PC-3 (cell line): ENCODE measurements around the gene MIPEP. TPM values are rescaled to one million over a fixed set of nuclear protein-coding genes. Genes with fewer than 3 reads are reported as not detected.

ENCODE experiments used
- ATAC-seq: fragments of 200-7000 bp; cut with Tn5 transposase; 2 replicates; pipeline ENCODE4 v1.9.1; 2020; ENCODE audit warnings: mild to moderate bottlenecking, moderate library complexity
- BruUV-seq: library from RNA; stranded (reverse); fragments of 400-500 nt; replicated peaks from 2 replicates; lab custom pipeline; 2021; lab: Mats Ljungman, UMichigan
- CTCF ChIA-PET: fragments of 300-600 bp; sonication (Branson Sonifier 250); formaldehyde crosslinking; loops from one replicate; lab custom pipeline; 2022; ENCODE audit warnings: antibody characterized with exemption; lab: Charles Lee
- POLR2A ChIA-PET: fragments of 300-600 bp; sonication (Branson Sonifier 250); formaldehyde crosslinking; loops from one replicate; lab custom pipeline; 2022; ENCODE audit warnings: antibody characterized with exemption; ENCODE audit not compliant: unreplicated experiment; lab: Charles Lee
- DNase-seq: peaks from one replicate; pipeline ENCODE4 v3.0.0-alpha.2; 2015
- H2AFZ ChIP-seq: fragments of 300-600 bp; sonication (generic); 2 replicates; pipeline ENCODE4 v1.6.0; 2016; ENCODE audit warnings: antibody characterized with exemption, low read length
- H3F3A ChIP-seq: fragments of 300-600 bp; sonication (generic); one replicate; pipeline ENCODE4 v1.6.0; 2017; ENCODE audit warnings: antibody characterized with exemption, low read length, control low read depth, mild to moderate bottlenecking; ENCODE audit not compliant: unreplicated experiment
- H3K27ac ChIP-seq: fragments of 300-600 bp; sonication (generic); 2 replicates; pipeline ENCODE4 v1.5.1; 2016; ENCODE audit warnings: mild to moderate bottlenecking, low read length
- H3K27me3 ChIP-seq: fragments of 300-600 bp; sonication (generic); 2 replicates; pipeline ENCODE4 v1.6.1; 2016; ENCODE audit warnings: low read length, mixed read lengths
- H3K36me3 ChIP-seq: fragments of 300-600 bp; sonication (generic); 2 replicates; pipeline ENCODE4 v1.6.1; 2016; ENCODE audit warnings: low read depth, mixed run types, low read length, mixed read lengths
- H3K4me1 ChIP-seq: fragments of 300-600 bp; sonication (generic); 2 replicates; pipeline ENCODE4 v1.5.1; 2016; ENCODE audit warnings: low read length; ENCODE audit not compliant: insufficient read depth
- H3K4me2 ChIP-seq: fragments of 300-600 bp; sonication (generic); 2 replicates; pipeline ENCODE4 v1.6.0; 2016; ENCODE audit warnings: low read length
- H3K4me3 ChIP-seq: fragments of 300-600 bp; sonication (generic); 2 replicates; pipeline ENCODE4 v1.5.1; 2016; ENCODE audit warnings: mild to moderate bottlenecking, low read length, mixed read lengths
- H3K79me2 ChIP-seq: fragments of 300-600 bp; sonication (generic); 2 replicates; pipeline ENCODE4 v1.6.1; 2017; ENCODE audit warnings: low read length, mixed read lengths
- H3K9ac ChIP-seq: fragments of 300-600 bp; sonication (generic); 2 replicates; pipeline ENCODE4 v1.6.0; 2016; ENCODE audit warnings: mild to moderate bottlenecking, low read length
- H3K9me2 ChIP-seq: fragments of 300-600 bp; sonication (generic); replicated peaks from 2 replicates; pipeline ENCODE4 v1.6.1; 2016; ENCODE audit warnings: mixed run types, low read length, mixed read lengths
- H3K9me3 ChIP-seq: fragments of 300-600 bp; sonication (generic); 2 replicates; pipeline ENCODE4 v1.6.1; 2016; ENCODE audit warnings: low read length, mixed read lengths
- H4K20me1 ChIP-seq: fragments of 300-600 bp; sonication (generic); 2 replicates; pipeline ENCODE4 v1.6.1; 2016; ENCODE audit warnings: low read length, mixed read lengths
- CTCF ChIP-seq: fragments of 300-600 bp; sonication (generic); conservative IDR thresholded peaks from 2 replicates; pipeline ENCODE4 v1.5.1; 2017; ENCODE audit warnings: antibody characterized with exemption, low read depth, mild to moderate bottlenecking, low read length
- EZH2 ChIP-seq: fragments of 300-600 bp; sonication (generic); IDR thresholded peaks from one replicate; pipeline ENCODE4 v1.6.1; 2017; ENCODE audit warnings: antibody characterized with exemption, mild to moderate bottlenecking, low read length; ENCODE audit not compliant: unreplicated experiment
- EZH2phosphoT487 ChIP-seq: fragments of 300-600 bp; sonication (generic); IDR thresholded peaks from 2 replicates; pipeline ENCODE4 v1.6.1; 2018; ENCODE audit warnings: mild to moderate bottlenecking, antibody characterized with exemption, low read length, borderline replicate concordance
- intact Hi-C: fragments of 100-400 bp; cut with micrococcal nuclease; formaldehyde crosslinking; loops from 2 replicates; pipeline ENCODE4 v1.9.0; 2023
- total RNA-seq: library from RNA; depleted of rRNA; stranded (reverse); fragments of >200 nt; gene quantifications from 2 replicates; pipeline ENCODE4 v1.2.3, GENCODE V29; 2014

MIPEP gene
- total RNA-seq, 1 experiment from 2014 or later, result 30.5 TPM

GRCh38 chr13:23855360-23855759 lies 33.8 kb downstream of the MIPEP start:
- CTCF ChIA-PET, result no interaction called here
- intact Hi-C loops, result no loop called here
- no peak overlapping the region for H3K27ac ChIP-seq
- H3K36me3 ChIP-seq, result peaks cover 11% of the 10 kb centered on the region
- H3K4me3 ChIP-seq, result no peak overlapping the region
- H3F3A ChIP-seq, result peaks cover 9% of the 10 kb centered on the region
- H3K4me2 ChIP-seq, result no peak overlapping the region
- TF ChIP-seq EZH2 (no peak), CTCF (no peak), EZH2phosphoT487 (no peak)
- no peak for ATAC-seq
- DNase-seq, result no peak
- H2AFZ ChIP-seq, result no peak overlapping the region
- H3K4me1 ChIP-seq, result peaks cover 36% of the 10 kb centered on the region
- POLR2A ChIA-PET, result no interaction called here
- BruUV-seq, result no TSS peak
- H3K79me2 ChIP-seq, result no peaks in the 10 kb centered on the region
- no peaks in the 10 kb centered on the region for H3K27me3 ChIP-seq
- H3K9me2 ChIP-seq, result no peaks in the 10 kb centered on the region
- no peaks in the 10 kb centered on the region for H3K9me3 ChIP-seq
- H4K20me1 ChIP-seq, result no peaks in the 10 kb centered on the region
- no peak overlapping the region for H3K9ac ChIP-seq

DNA sequence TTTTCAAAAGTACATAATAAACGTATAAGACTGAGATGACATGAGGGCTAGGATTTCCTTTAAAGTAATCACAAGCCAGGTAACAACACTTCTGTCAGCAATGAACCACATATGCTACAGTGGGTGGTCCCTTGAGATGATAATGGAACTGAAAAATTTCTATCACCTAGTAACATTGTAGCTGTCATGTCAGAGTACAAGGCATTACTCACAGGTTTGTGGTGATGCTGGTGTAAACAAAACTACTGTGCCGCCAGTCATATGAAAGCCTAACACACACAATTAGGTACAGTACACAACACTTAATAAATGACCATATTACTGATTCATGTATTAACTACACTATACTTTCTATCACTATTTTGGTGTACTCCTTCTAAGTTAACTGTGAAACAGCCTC lies 36.8 kb downstream of the MIPEP start:
- Histone ChIP-seq H3K4me2 (no peak overlapping the region), H2AFZ (no peak overlapping the region), H3F3A (no peaks in the 10 kb centered on the region), H3K27ac (no peak overlapping the region), H3K9me3 (no peaks in the 10 kb centered on the region), H4K20me1 (no peaks in the 10 kb centered on the region), H3K9me2 (no peaks in the 10 kb centered on the region), H3K36me3 (no peaks in the 10 kb centered on the region), H3K4me3 (no peak overlapping the region), H3K27me3 (no peaks in the 10 kb centered on the region), H3K79me2 (no peaks in the 10 kb centered on the region), H3K9ac (no peak overlapping the region), H3K4me1 (peaks cover 18% of the 10 kb centered on the region)
- ChIA-PET CTCF (no interaction called here), POLR2A (interaction anchor here (0.6 kb wide), 1 partner anchor 41 kb away, joined by 3 read pairs; no protein-coding TSS in a partner anchor)
- DNase-seq (no peak), ATAC-seq (no peak; the same call in 1 of the 2 replicates)
- intact Hi-C loops, result no loop called here
- BruUV-seq, result no TSS peak
- no peak for TF ChIP-seq CTCF
- no peak for TF ChIP-seq EZH2
- TF ChIP-seq EZH2phosphoT487, result no peak

DNA sequence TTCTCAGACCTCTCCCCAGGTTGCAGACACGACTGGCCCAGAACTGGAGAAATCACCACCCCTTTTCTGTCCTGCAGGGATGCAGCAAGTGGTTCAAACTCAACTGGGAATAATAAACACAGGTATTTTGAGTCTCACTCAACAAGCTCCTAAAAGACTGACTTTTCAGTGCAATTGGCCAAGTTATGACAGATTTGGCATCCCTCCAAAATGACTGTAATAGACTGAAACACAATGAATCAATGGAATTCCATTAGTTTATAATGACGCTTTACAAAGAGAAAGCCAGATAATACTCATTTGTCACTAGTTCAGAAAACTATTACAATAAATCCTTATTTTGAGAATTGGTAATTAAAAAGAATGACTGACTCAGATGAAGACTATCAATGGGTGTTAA lies 38.1 kb downstream of the MIPEP start:
- no peak for ATAC-seq
- Histone ChIP-seq H4K20me1 (no peaks in the 10 kb centered on the region), H3K79me2 (no peaks in the 10 kb centered on the region), H2AFZ (no peak overlapping the region), H3K4me1 (peaks cover 18% of the 10 kb centered on the region), H3K36me3 (no peaks in the 10 kb centered on the region), H3F3A (no peaks in the 10 kb centered on the region), H3K27ac (peak overlapping the region; percentile 22), H3K4me3 (no peak overlapping the region), H3K9me3 (no peaks in the 10 kb centered on the region), H3K9ac (no peak overlapping the region), H3K9me2 (no peaks in the 10 kb centered on the region), H3K4me2 (no peak overlapping the region), H3K27me3 (no peaks in the 10 kb centered on the region)
- ChIA-PET POLR2A (interaction anchor here (0.6 kb wide), 1 partner anchor 228 kb away, joined by 4 read pairs; no protein-coding TSS in a partner anchor), CTCF (no interaction called here)
- DNase-seq, result peak; percentile 68
- intact Hi-C loops, result no loop called here
- no peak for TF ChIP-seq EZH2
- no peak for TF ChIP-seq EZH2phosphoT487
- no peak for TF ChIP-seq CTCF
- no TSS peak for BruUV-seq
